Transverse colon (tissue), 4 donors: ENCODE measurements around the gene CXCR6.

Source experiments
- POLR2A ChIP-seq: fragments of 450-650 bp; IDR thresholded peaks from one replicate; pipeline ENCODE4 v1.6.1; 2016; ENCODE audit warnings: antibody characterized with exemption, mild to moderate bottlenecking, moderate library complexity
- POLR2AphosphoS5 ChIP-seq, 3 donors: sonication (generic); formaldehyde crosslinking; IDR thresholded peaks; one replicate each; pipeline ENCODE4 v1.6.1; 2016; ENCODE audit warnings: antibody characterized with exemption in 3 of 3
- TF ChIP-seq, protein P1 (sequence below), 5 experiments: fragments of 200-600 bp in 3 of 5; fragments of 450-650 bp in 2 of 5; sonication (generic) in 3 of 5; IDR thresholded peaks; 1 replicate in 2 of 5; 2 replicates in 3 of 5; pipeline ENCODE4 v1.5.1; 2016 to 2017; ENCODE audit warnings: antibody characterized with exemption in 5 of 5, inconsistent platforms in 3 of 5, mild to moderate bottlenecking in 2 of 5, moderate library complexity in 1 of 5

DNA sequence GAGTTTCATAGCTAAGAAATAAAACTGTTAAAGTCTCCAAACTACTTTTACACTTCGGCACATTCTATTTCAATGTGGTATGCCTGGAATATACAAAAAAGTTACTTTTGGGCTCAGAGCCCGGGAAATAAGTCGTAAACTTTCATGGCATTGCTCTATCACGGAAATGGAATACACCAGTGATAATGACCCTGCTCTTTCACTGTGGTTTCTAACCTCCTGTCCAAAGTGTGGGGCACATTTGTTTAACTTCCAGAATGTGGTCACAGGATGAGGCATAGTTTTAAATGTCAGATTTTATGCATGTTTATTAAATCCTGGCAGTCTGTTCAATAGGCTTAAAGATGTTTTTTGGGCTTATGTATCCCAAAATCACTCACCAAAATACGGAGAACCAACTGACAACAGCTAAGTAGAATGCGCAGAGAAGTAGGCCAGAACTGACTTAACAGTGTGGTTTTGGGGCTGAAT is 5.1 kb downstream of the CXCR6 start:
- TF ChIP-seq POLR2A (no peak), POLR2AphosphoS5 (IDR thresholded peaks at IDR 0.05) (peak in 1 of 3 donors; percentile 37)
- TF ChIP-seq, protein P1, sequence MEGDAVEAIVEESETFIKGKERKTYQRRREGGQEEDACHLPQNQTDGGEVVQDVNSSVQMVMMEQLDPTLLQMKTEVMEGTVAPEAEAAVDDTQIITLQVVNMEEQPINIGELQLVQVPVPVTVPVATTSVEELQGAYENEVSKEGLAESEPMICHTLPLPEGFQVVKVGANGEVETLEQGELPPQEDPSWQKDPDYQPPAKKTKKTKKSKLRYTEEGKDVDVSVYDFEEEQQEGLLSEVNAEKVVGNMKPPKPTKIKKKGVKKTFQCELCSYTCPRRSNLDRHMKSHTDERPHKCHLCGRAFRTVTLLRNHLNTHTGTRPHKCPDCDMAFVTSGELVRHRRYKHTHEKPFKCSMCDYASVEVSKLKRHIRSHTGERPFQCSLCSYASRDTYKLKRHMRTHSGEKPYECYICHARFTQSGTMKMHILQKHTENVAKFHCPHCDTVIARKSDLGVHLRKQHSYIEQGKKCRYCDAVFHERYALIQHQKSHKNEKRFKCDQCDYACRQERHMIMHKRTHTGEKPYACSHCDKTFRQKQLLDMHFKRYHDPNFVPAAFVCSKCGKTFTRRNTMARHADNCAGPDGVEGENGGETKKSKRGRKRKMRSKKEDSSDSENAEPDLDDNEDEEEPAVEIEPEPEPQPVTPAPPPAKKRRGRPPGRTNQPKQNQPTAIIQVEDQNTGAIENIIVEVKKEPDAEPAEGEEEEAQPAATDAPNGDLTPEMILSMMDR (IDR thresholded peaks at IDR 0.05): no peak
